ENCODE data around the gene KDM3A.

The KDM3A gene

DNA sequence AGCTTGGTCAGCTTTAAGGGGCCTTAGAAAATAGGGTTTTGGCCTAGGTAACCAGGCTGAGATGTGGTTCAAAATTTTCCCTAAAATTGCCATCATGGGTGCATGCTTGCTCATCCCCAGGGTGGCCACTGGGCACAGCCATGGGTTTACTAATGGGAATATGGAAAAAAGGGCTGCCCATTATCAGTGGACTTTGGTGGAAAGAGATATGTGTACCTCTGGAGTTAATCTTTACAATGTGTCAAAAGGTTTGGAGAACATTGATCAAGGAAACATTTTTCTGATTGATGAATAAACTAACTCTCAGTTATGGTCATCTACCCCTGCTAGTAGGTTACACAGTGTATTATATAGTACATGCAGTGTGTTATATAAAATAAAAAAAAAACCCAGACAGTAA is 13.1 kb downstream of the KDM3A start:
- in situ Hi-C loops (cut with HindIII; ENCODE audit: low sequenced_read_pairs) = no loop called here
- TF ChIP-seq, protein P1, sequence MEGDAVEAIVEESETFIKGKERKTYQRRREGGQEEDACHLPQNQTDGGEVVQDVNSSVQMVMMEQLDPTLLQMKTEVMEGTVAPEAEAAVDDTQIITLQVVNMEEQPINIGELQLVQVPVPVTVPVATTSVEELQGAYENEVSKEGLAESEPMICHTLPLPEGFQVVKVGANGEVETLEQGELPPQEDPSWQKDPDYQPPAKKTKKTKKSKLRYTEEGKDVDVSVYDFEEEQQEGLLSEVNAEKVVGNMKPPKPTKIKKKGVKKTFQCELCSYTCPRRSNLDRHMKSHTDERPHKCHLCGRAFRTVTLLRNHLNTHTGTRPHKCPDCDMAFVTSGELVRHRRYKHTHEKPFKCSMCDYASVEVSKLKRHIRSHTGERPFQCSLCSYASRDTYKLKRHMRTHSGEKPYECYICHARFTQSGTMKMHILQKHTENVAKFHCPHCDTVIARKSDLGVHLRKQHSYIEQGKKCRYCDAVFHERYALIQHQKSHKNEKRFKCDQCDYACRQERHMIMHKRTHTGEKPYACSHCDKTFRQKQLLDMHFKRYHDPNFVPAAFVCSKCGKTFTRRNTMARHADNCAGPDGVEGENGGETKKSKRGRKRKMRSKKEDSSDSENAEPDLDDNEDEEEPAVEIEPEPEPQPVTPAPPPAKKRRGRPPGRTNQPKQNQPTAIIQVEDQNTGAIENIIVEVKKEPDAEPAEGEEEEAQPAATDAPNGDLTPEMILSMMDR (IDR thresholded peaks at IDR 0.05; ENCODE audit: low read depth, low read length) = no peak

GRCh38 chr2:86455181-86455580 is 14.0 kb downstream of the KDM3A start:
- DNase-seq (ENCODE audit: low read depth, low spot score) = no peak
- TF ChIP-seq, protein P1 (IDR thresholded peaks at IDR 0.05; ENCODE audit: low read depth, low read length) = no peak
- no peak overlapping the region for H3K4me3 ChIP-seq (ENCODE audit: low read depth, low read length)
- in situ Hi-C loops (cut with HindIII; ENCODE audit: low sequenced_read_pairs) = no loop called here

More for the DNA sequence above, 13.1 kb downstream of the KDM3A start:
- no peak for DNase-seq (ENCODE audit: low read depth, low spot score)
- H3K4me3 ChIP-seq (ENCODE audit: low read depth, low read length) = no peak overlapping the region

DNA sequence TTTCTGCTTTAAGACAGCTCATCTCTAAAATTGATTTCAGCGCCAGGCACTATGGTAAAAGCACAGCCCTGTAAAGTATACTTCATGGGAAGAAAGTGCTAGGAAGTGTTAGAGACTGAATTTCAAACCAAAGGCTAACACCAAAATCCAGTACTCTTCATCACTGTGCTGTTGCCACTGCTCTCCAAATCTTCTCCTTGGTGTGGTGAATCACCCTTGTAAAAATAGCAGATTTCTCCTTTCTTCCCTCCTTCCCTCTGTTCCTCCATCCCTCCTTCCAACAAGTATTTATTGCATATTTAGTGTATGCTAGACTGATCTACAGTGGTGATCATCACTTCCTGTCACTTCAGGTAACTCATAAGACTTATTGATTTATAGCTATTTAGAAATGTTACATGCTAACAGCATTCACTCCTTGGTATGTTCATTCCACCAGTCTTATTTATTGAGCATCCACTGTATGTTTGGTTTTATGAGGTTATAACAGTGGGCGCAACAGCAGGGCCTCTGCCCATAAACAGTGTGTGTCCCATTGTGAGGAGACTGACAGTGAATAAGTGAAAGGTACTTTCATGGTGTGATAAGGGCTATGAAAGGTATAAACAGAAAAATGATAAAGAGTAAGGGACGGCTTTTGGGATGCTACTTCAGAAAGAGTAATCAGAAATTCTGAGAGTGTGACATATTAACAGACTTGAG is 20.0 kb downstream of the KDM3A start:
- no peak for DNase-seq (ENCODE audit: low read depth, low spot score)
- TF ChIP-seq, protein P1 (IDR thresholded peaks at IDR 0.05; ENCODE audit: low read depth, low read length) = no peak
- H3K4me3 ChIP-seq (ENCODE audit: low read depth, low read length) = no peak overlapping the region
- in situ Hi-C loops (cut with HindIII; ENCODE audit: low sequenced_read_pairs) = no loop called here

- no peak for DNase-seq (ENCODE audit: low read depth, low spot score)
- in situ Hi-C loops (cut with HindIII; ENCODE audit: low sequenced_read_pairs) = no loop called here
- TF ChIP-seq, protein P1 (IDR thresholded peaks at IDR 0.05; ENCODE audit: low read depth, low read length) = no peak
- H3K4me3 ChIP-seq (ENCODE audit: low read depth, low read length) = no peak overlapping the region
Observed at GRCh38 chr2:86464652-86465051, 23.5 kb downstream of the KDM3A start.

DNA sequence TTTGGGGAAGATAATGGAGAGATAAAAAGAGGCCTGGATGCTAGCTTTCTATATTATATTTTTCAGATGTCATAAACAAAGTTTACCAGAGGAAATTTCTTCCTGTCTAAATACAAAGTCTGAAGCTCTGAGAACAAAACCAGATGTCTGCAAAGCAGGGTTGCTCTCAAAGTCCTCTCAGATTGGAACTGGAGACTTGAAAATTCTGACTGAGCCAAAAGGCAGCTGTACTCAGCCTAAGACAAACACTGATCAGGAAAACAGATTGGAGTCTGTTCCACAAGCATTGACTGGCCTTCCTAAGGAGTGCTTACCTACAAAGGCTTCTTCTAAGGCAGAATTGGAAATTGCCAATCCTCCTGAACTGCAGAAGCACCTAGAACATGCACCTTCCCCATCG is 25.1 kb downstream of the KDM3A start:
- no peak overlapping the region for H3K4me3 ChIP-seq (ENCODE audit: low read depth, low read length)
- in situ Hi-C loops (cut with HindIII; ENCODE audit: low sequenced_read_pairs) = no loop called here
- TF ChIP-seq, protein P1 (IDR thresholded peaks at IDR 0.05; ENCODE audit: low read depth, low read length) = no peak
- DNase-seq (ENCODE audit: low read depth, low spot score) = no peak

DNA sequence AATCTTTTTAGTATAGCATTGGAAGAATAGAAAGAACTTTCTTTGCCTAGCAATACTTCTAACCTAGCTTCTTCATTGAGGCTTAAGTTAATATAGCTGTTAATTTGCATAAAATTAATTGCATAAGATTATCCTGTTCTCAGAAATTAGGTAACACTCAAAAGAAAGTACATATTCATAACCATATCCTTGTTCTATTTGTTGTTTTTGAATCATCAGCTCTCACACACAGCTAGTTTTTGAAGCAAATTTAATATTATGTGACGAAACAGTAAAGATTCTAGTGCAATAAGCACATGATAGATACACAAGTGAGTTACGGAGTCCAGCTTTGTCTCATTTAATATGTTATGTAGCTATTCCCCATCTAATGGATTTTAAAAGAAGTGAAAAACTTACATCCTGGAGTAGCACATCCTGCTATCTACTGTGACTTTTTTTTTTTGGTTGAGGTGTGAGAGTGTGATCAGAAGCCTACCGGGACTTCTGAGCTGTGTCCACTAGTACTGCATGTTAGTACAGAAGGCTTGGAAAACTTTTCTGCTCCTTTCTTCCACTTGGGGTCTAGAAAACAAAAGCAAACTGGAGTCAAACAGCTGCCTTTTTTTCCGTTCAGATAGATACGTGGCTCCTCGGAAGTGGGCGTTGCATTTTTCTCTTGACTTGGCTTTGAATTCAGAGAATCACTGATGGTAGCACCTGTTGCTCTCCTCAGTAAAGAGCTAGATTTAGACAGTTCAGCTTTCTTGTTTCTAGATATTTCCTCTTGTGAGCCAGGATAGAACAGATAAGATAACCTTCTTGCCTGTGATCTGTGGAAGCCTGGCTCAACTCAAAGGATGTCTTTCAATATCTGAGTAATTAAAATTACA is 27.2 kb downstream of the KDM3A start:
- H3K4me3 ChIP-seq (ENCODE audit: low read depth, low read length) = no peak overlapping the region
- DNase-seq (ENCODE audit: low read depth, low spot score) = no peak
- in situ Hi-C loops (cut with HindIII; ENCODE audit: low sequenced_read_pairs) = no loop called here

More for the DNA sequence above, 27.2 kb downstream of the KDM3A start:
- TF ChIP-seq, protein P1 (IDR thresholded peaks at IDR 0.05; ENCODE audit: low read depth, low read length) = no peak

Data from astrocyte of the spinal cord (primary cell).